Measurements from ENCODE around the gene PRICKLE2. TPM values are rescaled to one million over a fixed set of nuclear protein-coding genes. Genes with fewer than 3 reads are reported as not detected.

PRICKLE2 gene
- total and polyA plus RNA-seq, 10 of the 15 experiments (the other 5 are each of a cell fraction or from before 2014, with no cell fraction given) = 0.11 to 2.6 (median 0.69) TPM

- in situ Hi-C loops (cut with MboI) = no loop called here
- ChIA-PET SMC1A (ENCODE audit: uncharacterized antibody, unreplicated experiment) (interaction anchor here (1.0 to 1.6 kb wide), 3 partner anchors 30 to 143 kb away, joined by 3 to 4 read pairs (median 3); no protein-coding TSS in a partner anchor), RAD21 (ENCODE audit: unreplicated experiment) (no interaction called here), CTCF (interaction anchor here (1.4 kb wide), 1 partner anchor 17 kb away, joined by 3 read pairs; no protein-coding TSS in a partner anchor), POLR2A (no interaction called here)
- BruUV-seq (replicated peaks) = no TSS peak
- no peaks in the 10 kb centered on the region for H3K4me1 ChIP-seq (ENCODE audit: control insufficient read depth, insufficient read depth, low read length)
- no peak overlapping the region for H3K9ac ChIP-seq (ENCODE audit: control insufficient read depth, insufficient read depth, low read length)
- no peak for ATAC-seq
- H4K20me1 ChIP-seq (ENCODE audit: control insufficient read depth, insufficient read depth) = no peaks in the 10 kb centered on the region
- no peak overlapping the region for H3K27ac ChIP-seq (ENCODE audit: control insufficient read depth, insufficient read depth)
- no peak for FAIRE-seq
- 0% methylated on average over 1 of the region's 1 CpG for WGBS (ENCODE audit: insufficient coverage, insufficient replicate concordance, low lambda C conversion rate, missing lambda C conversion rate)
- no peak for DNase-seq (ENCODE audit: low read depth, low spot score)
- no peak overlapping the region for H3K4me3 ChIP-seq
- no peaks in the 10 kb centered on the region for H3K79me2 ChIP-seq (ENCODE audit: control insufficient read depth, insufficient read depth, low read length)
- intact Hi-C loops (cut with micrococcal nuclease; ENCODE audit: unreplicated experiment) = no loop called here
- H3K9me3 ChIP-seq (replicated peaks; ENCODE audit: control insufficient read depth, insufficient read depth, low read length) = no peaks in the 10 kb centered on the region
- no peak overlapping the region for H3K4me2 ChIP-seq (ENCODE audit: control insufficient read depth, insufficient read depth)
- no peaks in the 10 kb centered on the region for H3K27me3 ChIP-seq (replicated peaks in 1 of 2; ENCODE audit: control insufficient read depth in 2 of 2, insufficient read depth in 2 of 2, low read length in 1 of 2)
- no peak overlapping the region for H2AFZ ChIP-seq (ENCODE audit: control insufficient read depth, low read depth, low read length)
- H3K36me3 ChIP-seq (ENCODE audit: control insufficient read depth in 2 of 2, insufficient read depth in 2 of 2, low read length in 1 of 2) = no peaks in the 10 kb centered on the region
- TF ChIP-seq JUNB (IDR thresholded peaks at IDR 0.05) = no peak
- TF ChIP-seq KAT2A (conservative IDR thresholded peaks at IDR 0.05; ENCODE audit: control insufficient read depth, low read depth, low read length) = no peak
- no peak for TF ChIP-seq USF2 (IDR thresholded peaks at IDR 0.05; ENCODE audit: borderline replicate concordance, low read depth, low read length)
- TF ChIP-seq CHD2 (IDR thresholded peaks at IDR 0.05; ENCODE audit: borderline replicate concordance, low read depth, low read length) = no peak
- no peak for TF ChIP-seq DPF2 (IDR thresholded peaks at IDR 0.05)
- no peak for TF ChIP-seq BCLAF1 (IDR thresholded peaks at IDR 0.05)
- no peak for TF ChIP-seq SMAD1 (IDR thresholded peaks at IDR 0.05; ENCODE audit: low read depth, partially characterized antibody)
- no peak for TF ChIP-seq STAT3 (IDR thresholded peaks at IDR 0.05; ENCODE audit: low read depth, low read length)
- TF ChIP-seq IRF5 (IDR thresholded peaks at IDR 0.05; ENCODE audit: borderline replicate concordance) = no peak
- no peak for TF ChIP-seq POLR2AphosphoS2 (IDR thresholded peaks at IDR 0.05; ENCODE audit: low read depth, low read length)
- no peak for TF ChIP-seq CUX1 (IDR thresholded peaks at IDR 0.05; ENCODE audit: insufficient replicate concordance, low read depth, low read length)
Measured at GRCh38 chr3:64073158-64073761, 152.0 kb downstream of the PRICKLE2 start.

Data from GM12878 (cell line).